HAP-1 (cell line): ENCODE measurements around the gene C3orf20.

ENCODE experiments used
- DNase-seq, 2 experiments: peaks; one replicate each; pipeline ENCODE4 v3.0.0-alpha.2; 2016 to 2020; ENCODE audit warnings: low spot score in 2 of 2
- H3K27me3 ChIP-seq: fragments of 250-450 bp; sonication (Bioruptor Pico); 2 replicates; pipeline ENCODE4 v1.5.1; 2020; ENCODE audit warnings: low read depth, mild to moderate bottlenecking, moderate library complexity
- H3K36me3 ChIP-seq: fragments of 250-450 bp; sonication (Bioruptor Pico); replicated peaks from 2 replicates; pipeline ENCODE4 v1.5.1; 2020; ENCODE audit warnings: mild to moderate bottlenecking
- H3K4me1 ChIP-seq: fragments of 250-450 bp; sonication (Bioruptor Pico); 2 replicates; pipeline ENCODE4 v1.5.1; 2020; ENCODE audit warnings: mild to moderate bottlenecking
- H3K4me3 ChIP-seq: fragments of 250-450 bp; sonication (Bioruptor Pico); 2 replicates; pipeline ENCODE4 v1.5.1; 2020; ENCODE audit warnings: mild to moderate bottlenecking, moderate library complexity
- H3K9me3 ChIP-seq: fragments of 250-450 bp; sonication (Bioruptor Pico); 2 replicates; pipeline ENCODE4 v1.5.1; 2020; ENCODE audit warnings: mild to moderate bottlenecking, moderate library complexity
- in situ Hi-C: fragments of 300-500 bp; cut with MboI; formaldehyde crosslinking; loops from 3 replicates; pipeline ENCODE4 v1.14.3; 2020; ENCODE audit warnings: low sequenced_read_pairs, inconsistent platforms, mixed read lengths

The C3orf20 gene

GRCh38 chr3:14698601-14699244, 23.8 kb downstream of the C3orf20 start:
- in situ Hi-C loops, result no loop called here
- Histone ChIP-seq H3K36me3 (no peaks in the 10 kb centered on the region), H3K4me1 (no peaks in the 10 kb centered on the region), H3K27me3 (no peaks in the 10 kb centered on the region), H3K9me3 (no peaks in the 10 kb centered on the region), H3K4me3 (no peak overlapping the region)
- no peak for DNase-seq

DNA sequence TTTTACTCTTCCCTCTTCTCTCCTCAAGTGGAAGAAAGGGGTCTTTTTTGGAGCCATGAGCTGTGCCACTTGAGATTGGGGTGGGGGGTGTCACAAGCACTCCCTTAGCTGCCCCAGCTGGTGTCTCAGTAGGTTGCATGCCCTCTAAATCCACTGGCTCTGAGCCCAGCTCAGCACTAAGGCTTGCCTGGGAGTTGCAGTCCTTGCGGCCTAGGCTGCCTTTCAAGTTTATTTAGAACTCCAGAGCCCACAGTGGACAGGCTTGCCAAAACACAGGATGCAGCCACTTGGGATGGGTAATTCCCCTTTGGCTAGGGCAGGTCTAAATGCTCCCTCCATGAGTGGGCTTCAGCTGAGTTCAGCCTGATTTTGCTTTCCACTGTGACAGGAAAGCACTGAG, 24.7 kb downstream of the C3orf20 start:
- no peaks in the 10 kb centered on the region for H3K36me3 ChIP-seq
- in situ Hi-C loops, result no loop called here
- no peak for DNase-seq
- H3K4me3 ChIP-seq, result no peak overlapping the region
- no peaks in the 10 kb centered on the region for H3K27me3 ChIP-seq
- H3K4me1 ChIP-seq, result no peaks in the 10 kb centered on the region
- H3K9me3 ChIP-seq, result no peaks in the 10 kb centered on the region

GRCh38 chr3:14700891-14701290, 25.9 kb downstream of the C3orf20 start:
- no peak overlapping the region for H3K4me3 ChIP-seq
- H3K27me3 ChIP-seq, result no peaks in the 10 kb centered on the region
- H3K9me3 ChIP-seq, result no peaks in the 10 kb centered on the region
- no peak for DNase-seq
- no peaks in the 10 kb centered on the region for H3K36me3 ChIP-seq
- in situ Hi-C loops, result no loop called here
- no peaks in the 10 kb centered on the region for H3K4me1 ChIP-seq

GRCh38 chr3:14701676-14702075, 26.7 kb downstream of the C3orf20 start:
- in situ Hi-C loops, result no loop called here
- H3K27me3 ChIP-seq, result no peaks in the 10 kb centered on the region
- no peak overlapping the region for H3K4me3 ChIP-seq
- no peaks in the 10 kb centered on the region for H3K36me3 ChIP-seq
- no peaks in the 10 kb centered on the region for H3K9me3 ChIP-seq
- H3K4me1 ChIP-seq, result no peaks in the 10 kb centered on the region
- DNase-seq, result no peak

DNA sequence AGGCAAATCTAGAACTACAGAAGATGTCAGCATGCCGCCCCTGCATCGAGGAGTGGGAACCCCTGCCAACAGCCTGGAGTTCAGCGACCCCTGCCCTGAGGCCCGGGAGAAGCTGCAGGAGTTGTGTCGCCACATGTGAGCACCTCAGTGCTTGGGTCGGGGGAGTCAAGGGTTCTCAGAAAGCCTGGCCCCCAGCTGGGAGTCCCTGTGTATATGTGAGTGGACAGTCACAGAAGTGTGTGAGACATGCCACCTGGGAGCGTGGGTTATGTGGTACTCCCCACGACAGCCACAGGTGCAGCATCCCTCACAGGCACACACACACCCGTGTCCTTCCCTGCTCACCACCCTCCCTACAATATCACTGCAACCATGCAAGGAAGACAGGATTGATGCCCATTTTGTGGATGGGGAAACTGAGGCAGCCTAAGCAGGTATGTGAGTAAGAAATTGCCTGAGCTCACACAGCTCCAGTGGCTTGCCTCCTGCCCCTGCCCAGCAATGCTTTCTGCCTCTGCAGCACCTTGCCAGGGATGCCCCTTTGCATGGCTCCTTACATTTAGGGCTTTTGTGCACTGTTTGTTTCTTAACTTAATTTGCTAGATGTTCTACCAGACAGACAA, 28.3 kb downstream of the C3orf20 start:
- in situ Hi-C loops, result no loop called here
- Histone ChIP-seq H3K27me3 (no peaks in the 10 kb centered on the region), H3K36me3 (no peaks in the 10 kb centered on the region), H3K9me3 (no peaks in the 10 kb centered on the region), H3K4me3 (no peak overlapping the region), H3K4me1 (no peaks in the 10 kb centered on the region)
- DNase-seq, result no peak

GRCh38 chr3:14703791-14704190, 28.9 kb downstream of the C3orf20 start:
- H3K4me3 ChIP-seq, result no peak overlapping the region
- H3K36me3 ChIP-seq, result no peaks in the 10 kb centered on the region
- no peak for DNase-seq
- no peaks in the 10 kb centered on the region for H3K9me3 ChIP-seq
- H3K27me3 ChIP-seq, result no peaks in the 10 kb centered on the region
- in situ Hi-C loops, result no loop called here
- H3K4me1 ChIP-seq, result no peaks in the 10 kb centered on the region

DNA sequence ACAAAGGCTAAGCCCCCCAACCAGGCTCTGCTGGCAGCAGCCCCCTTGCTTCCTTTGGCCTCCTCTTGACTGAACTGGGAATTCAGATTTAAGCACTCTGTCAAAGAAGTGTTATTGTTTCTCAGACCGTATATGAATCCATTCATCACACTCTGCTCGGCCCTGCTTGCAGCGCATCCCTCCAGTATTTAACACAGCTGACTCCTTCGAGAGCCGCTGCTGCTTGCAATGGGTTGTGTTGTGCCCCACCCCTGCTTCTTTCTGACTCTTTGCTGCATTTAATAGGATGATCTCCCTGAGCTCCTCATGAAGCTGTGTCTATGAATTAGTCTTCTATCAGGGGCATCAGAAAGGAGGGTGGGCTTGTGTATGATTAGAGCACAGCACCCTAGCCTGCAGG, 31.2 kb downstream of the C3orf20 start:
- in situ Hi-C loops, result no loop called here
- no peaks in the 10 kb centered on the region for H3K9me3 ChIP-seq
- H3K4me3 ChIP-seq, result no peak overlapping the region
- no peaks in the 10 kb centered on the region for H3K36me3 ChIP-seq
- H3K27me3 ChIP-seq, result peaks cover 4% of the 10 kb centered on the region; the same call in 1 of the 2 replicates
- H3K4me1 ChIP-seq, result no peaks in the 10 kb centered on the region
- no peak for DNase-seq

GRCh38 chr3:14716591-14716990, 41.6 kb downstream of the C3orf20 start:
- Histone ChIP-seq H3K27me3 (no peaks in the 10 kb centered on the region; the same call in 1 of the 2 replicates), H3K9me3 (no peaks in the 10 kb centered on the region), H3K36me3 (no peaks in the 10 kb centered on the region), H3K4me3 (no peak overlapping the region), H3K4me1 (no peaks in the 10 kb centered on the region)
- DNase-seq, result no peak
- in situ Hi-C loops, result no loop called here

DNA sequence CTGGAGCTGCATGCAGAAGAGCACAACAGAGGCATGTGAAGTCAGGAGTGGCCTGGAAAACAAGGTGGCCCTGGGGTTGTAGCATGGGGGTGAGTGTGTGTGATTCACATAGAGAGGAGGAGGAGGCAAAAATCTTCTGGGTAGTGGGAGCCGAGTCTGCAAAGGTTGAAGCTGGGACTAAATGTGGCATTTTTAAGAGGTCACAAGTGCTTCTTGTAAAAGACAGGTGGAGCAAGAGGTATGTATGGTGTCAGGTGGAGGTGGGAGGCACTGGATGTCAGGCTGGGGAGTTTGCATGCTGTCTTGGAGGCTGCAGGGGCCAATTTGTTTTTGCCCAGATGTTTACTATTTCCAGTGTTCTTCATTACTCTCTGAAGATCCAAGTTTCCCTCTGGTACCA, 42.4 kb downstream of the C3orf20 start:
- Histone ChIP-seq H3K27me3 (no peaks in the 10 kb centered on the region; the same call in 1 of the 2 replicates), H3K4me1 (no peaks in the 10 kb centered on the region), H3K4me3 (no peak overlapping the region), H3K9me3 (no peaks in the 10 kb centered on the region), H3K36me3 (no peaks in the 10 kb centered on the region)
- in situ Hi-C loops, result no loop called here
- no peak for DNase-seq

- Histone ChIP-seq H3K4me3 (no peak overlapping the region), H3K4me1 (no peaks in the 10 kb centered on the region), H3K9me3 (no peaks in the 10 kb centered on the region), H3K27me3 (no peaks in the 10 kb centered on the region; the same call in 1 of the 2 replicates), H3K36me3 (no peaks in the 10 kb centered on the region)
- in situ Hi-C loops, result no loop called here
- no peak for DNase-seq
Observed at GRCh38 chr3:14718539-14718938, 43.6 kb downstream of the C3orf20 start.

GRCh38 chr3:14719006-14719405, 44.1 kb downstream of the C3orf20 start:
- in situ Hi-C loops, result no loop called here
- H3K4me3 ChIP-seq, result no peak overlapping the region
- DNase-seq, result no peak
- no peaks in the 10 kb centered on the region for H3K36me3 ChIP-seq
- no peaks in the 10 kb centered on the region for H3K4me1 ChIP-seq
- H3K9me3 ChIP-seq, result no peaks in the 10 kb centered on the region
- H3K27me3 ChIP-seq, result no peaks in the 10 kb centered on the region; the same call in 1 of the 2 replicates

DNA sequence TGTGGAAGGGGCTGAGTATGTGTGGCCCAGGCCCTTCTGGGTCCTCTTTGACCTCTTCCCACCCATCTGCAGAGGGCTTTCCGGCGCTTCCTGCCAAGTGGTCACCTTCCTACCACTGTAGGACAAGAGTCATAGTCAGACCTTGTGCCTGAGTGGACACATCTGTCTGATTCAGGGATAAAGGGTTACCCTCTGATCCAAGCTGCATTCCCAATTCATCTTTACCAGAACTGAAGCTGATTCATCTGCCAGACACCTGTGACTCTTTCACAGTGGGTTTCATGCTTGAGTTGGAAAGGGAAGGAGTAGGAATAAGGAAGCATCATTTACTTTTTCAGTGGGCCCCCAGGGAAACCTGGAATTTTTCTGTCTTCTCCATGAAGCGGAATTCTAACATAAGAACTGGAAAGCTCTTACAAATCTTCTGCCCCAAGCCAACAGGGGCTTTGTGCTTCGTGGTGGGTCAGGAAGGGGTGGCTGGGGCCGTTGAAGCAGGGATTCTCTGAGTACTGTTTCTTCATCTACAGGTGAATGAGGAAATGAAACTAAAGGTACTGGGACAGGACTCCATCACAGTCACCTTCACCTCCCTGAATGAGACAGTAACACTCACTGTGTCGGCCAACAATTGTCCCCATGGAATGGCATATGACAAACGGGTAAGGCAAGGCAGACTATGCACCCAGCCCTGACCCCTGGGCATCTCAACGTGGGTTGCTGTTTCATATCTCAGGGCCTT, 46.4 kb downstream of the C3orf20 start:
- H3K4me1 ChIP-seq, result no peaks in the 10 kb centered on the region
- H3K9me3 ChIP-seq, result no peaks in the 10 kb centered on the region
- H3K4me3 ChIP-seq, result no peak overlapping the region
- in situ Hi-C loops, result no loop called here
- H3K27me3 ChIP-seq, result no peaks in the 10 kb centered on the region; the same call in 1 of the 2 replicates
- no peak for DNase-seq
- no peaks in the 10 kb centered on the region for H3K36me3 ChIP-seq

DNA sequence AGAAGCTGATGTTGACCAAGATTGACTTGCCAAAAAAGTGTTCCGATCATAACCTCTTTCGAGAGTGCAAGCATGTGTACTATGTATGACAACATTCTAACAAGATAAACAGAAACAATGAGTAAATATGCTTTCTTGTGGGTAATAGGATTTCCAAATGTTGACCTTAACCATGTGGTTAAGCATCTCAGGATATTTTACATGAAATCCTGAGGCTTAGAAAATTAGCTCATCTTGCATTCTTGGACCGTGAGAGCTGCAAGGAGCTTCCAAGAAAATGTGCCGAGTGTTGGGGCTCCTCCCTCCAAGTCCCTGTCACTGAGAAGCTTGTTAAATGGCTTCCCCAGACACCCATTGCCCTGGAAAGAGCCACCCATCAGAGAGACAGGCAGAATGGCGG, 50.1 kb downstream of the C3orf20 start:
- no peak overlapping the region for H3K4me3 ChIP-seq
- H3K36me3 ChIP-seq, result no peaks in the 10 kb centered on the region
- DNase-seq, result no peak
- H3K9me3 ChIP-seq, result no peaks in the 10 kb centered on the region
- H3K4me1 ChIP-seq, result no peaks in the 10 kb centered on the region
- in situ Hi-C loops, result no loop called here
- H3K27me3 ChIP-seq, result no peaks in the 10 kb centered on the region
